T-helper 2 cell treated with Interferon-gamma antibody and Interleukin-4, amounts not matched to agents 100 ng/mL and 5 ng/mL, for 36 hours (primary cell): ENCODE results near the gene CAMK1. TPM values are rescaled to one million over a fixed set of nuclear protein-coding genes. Genes with fewer than 3 reads are reported as not detected.

Experiments used
- intact Hi-C: fragments of 100-400 bp; cut with micrococcal nuclease; formaldehyde crosslinking; loops from one replicate; pipeline ENCODE4 v1.15.1; 2023
- total RNA-seq: library from RNA; stranded (reverse); gene quantifications from 2 replicates; pipeline ENCODE4 v1.2.3, GENCODE V29; 2022

CAMK1 gene
- total RNA-seq, 1 donor from 2014 or later: 46.7 TPM

- intact Hi-C loops: loop anchor here (1.0 to 5.0 kb wide), 4 partner anchors 24 to 454 kb away; partner anchors contain the start of genes CAMK1, CRELD1, FANCD2 and TATDN2
Observed at GRCh38 chr3:9793161-9793781, 23.5 kb upstream of the CAMK1 start.

GRCh38 chr3:9792405-9793160 lies 22.8 kb upstream of the CAMK1 start, which contains the start of the genes ARPC4 and TADA3:
TSS of gene ARPC4 (plus strand) at chr3:9793082. CDS start at chr3:9793122, 40 bp downstream.
TSS of gene TADA3 (minus strand) at chr3:9792473. CDS start at chr3:9791466, 1,007 bp downstream.
- intact Hi-C loops: loop anchor here (1.0 to 5.0 kb wide), 12 partner anchors 23 to 529 kb away; partner anchors contain the start of genes BRPF1, CAMK1, CRELD1 and FANCD2

- intact Hi-C loops: loop anchor here (1.0 to 5.0 kb wide), 10 partner anchors 42 to 529 kb away; partner anchors contain the start of genes BRPF1, CRELD1, JAGN1 and MTMR14
Observed at GRCh38 chr3:9791790-9792404, 22.1 kb upstream of the CAMK1 start.

- intact Hi-C loops: loop anchor here (5.0 kb wide), 1 partner anchor 456 kb away; the partner anchor contains the start of gene TATDN2
Observed at GRCh38 chr3:9791127-9791526, 21.4 kb upstream of the CAMK1 start.

GRCh38 chr3:9787714-9788113 lies 18.0 kb upstream of the CAMK1 start:
- intact Hi-C loops: no loop called here

GRCh38 chr3:9786825-9787669 lies 17.3 kb upstream of the CAMK1 start:
- intact Hi-C loops: no loop called here

GRCh38 chr3:9786209-9786739 lies 16.5 kb upstream of the CAMK1 start:
- intact Hi-C loops: no loop called here

GRCh38 chr3:9785602-9786001 lies 15.9 kb upstream of the CAMK1 start:
- intact Hi-C loops: no loop called here

- intact Hi-C loops: no loop called here
Observed at GRCh38 chr3:9784965-9785364, 15.2 kb upstream of the CAMK1 start.

GRCh38 chr3:9783954-9784353 lies 14.2 kb upstream of the CAMK1 start:
- intact Hi-C loops: no loop called here

- intact Hi-C loops: no loop called here
Observed at GRCh38 chr3:9782770-9783169, 13.0 kb upstream of the CAMK1 start.

GRCh38 chr3:9781978-9782603 lies 12.3 kb upstream of the CAMK1 start:
- intact Hi-C loops: no loop called here

- intact Hi-C loops: no loop called here
Observed at GRCh38 chr3:9781551-9781950, 11.8 kb upstream of the CAMK1 start.

- intact Hi-C loops: no loop called here
Observed at GRCh38 chr3:9780910-9781309, 11.2 kb upstream of the CAMK1 start.

- intact Hi-C loops: no loop called here
Observed at GRCh38 chr3:9780458-9780812, 10.7 kb upstream of the CAMK1 start.

GRCh38 chr3:9779721-9780457 lies 10.1 kb upstream of the CAMK1 start:
- intact Hi-C loops: loop anchor here (1.0 kb wide), 1 partner anchor 11 kb away; the partner anchor contains the start of gene CAMK1

- intact Hi-C loops: loop anchor here (1.0 kb wide), 1 partner anchor 10 kb away; the partner anchor contains the start of gene CAMK1
Observed at GRCh38 chr3:9779075-9779593, 9.4 kb upstream of the CAMK1 start.

- intact Hi-C loops: loop anchor here (1.0 kb wide), 1 partner anchor 9 kb away; the partner anchor contains the start of gene CAMK1
Observed at GRCh38 chr3:9778143-9779074, 8.7 kb upstream of the CAMK1 start.
